Mesendoderm (in vitro differentiated cells): ENCODE data around the gene C1QTNF5.

ENCODE experiments used
- DNase-seq: peaks from one replicate; pipeline ENCODE4 v3.0.0; 2013
- H2AK5ac ChIP-seq: 2 replicates; pipeline ENCODE4 v1.6.1; 2013; ENCODE audit warnings: low read length, inconsistent platforms
- H2BK120ac ChIP-seq: 2 replicates; pipeline ENCODE4 v1.6.1; 2013; ENCODE audit warnings: low read depth, mild to moderate bottlenecking, low read length, moderate library complexity, mixed read lengths
- H2BK15ac ChIP-seq: replicated peaks from 2 replicates; pipeline ENCODE4 v1.6.1; 2013; ENCODE audit warnings: low read depth, mild to moderate bottlenecking, moderate library complexity
- H2BK5ac ChIP-seq: 2 replicates; pipeline ENCODE4 v1.6.1; 2013; ENCODE audit warnings: low read length, inconsistent platforms
- H3K18ac ChIP-seq: 2 replicates; pipeline ENCODE4 v1.6.1; 2013; ENCODE audit warnings: mild to moderate bottlenecking, low read length, mixed read lengths
- H3K23ac ChIP-seq: one replicate; pipeline ENCODE4 v1.6.1; 2013; ENCODE audit warnings: low read length
- H3K27ac ChIP-seq: 2 replicates; pipeline ENCODE4 v1.5.1; 2013; ENCODE audit warnings: low read depth, mild to moderate bottlenecking, inconsistent platforms, low read length, moderate library complexity
- H3K27me3 ChIP-seq: 2 replicates; pipeline ENCODE4 v1.6.1; 2013; ENCODE audit warnings: low read length, control low read depth, mild to moderate bottlenecking, inconsistent platforms; ENCODE audit not compliant: insufficient read depth, poor library complexity
- H3K36me3 ChIP-seq: 2 replicates; pipeline ENCODE4 v1.6.1; 2013; ENCODE audit warnings: low read length, inconsistent platforms; ENCODE audit not compliant: control insufficient read depth, insufficient read depth
- H3K4ac ChIP-seq: one replicate; pipeline ENCODE4 v1.6.1; 2013; ENCODE audit warnings: low read depth, mild to moderate bottlenecking, low read length, moderate library complexity
- H3K4me1 ChIP-seq: 2 replicates; pipeline ENCODE4 v1.6.1; 2013; ENCODE audit warnings: low read depth, low read length, inconsistent platforms; ENCODE audit not compliant: control insufficient read depth
- H3K4me2 ChIP-seq: 2 replicates; pipeline ENCODE4 v1.6.1; 2013; ENCODE audit warnings: low read length
- H3K4me3 ChIP-seq: 2 replicates; pipeline ENCODE4 v1.5.1; 2013; ENCODE audit warnings: mild to moderate bottlenecking, low read length
- H3K56ac ChIP-seq: one replicate; pipeline ENCODE4 v1.6.1; 2013; ENCODE audit warnings: low read length
- H3K79me1 ChIP-seq: 2 replicates; pipeline ENCODE4 v1.6.1; 2013; ENCODE audit warnings: low read length, inconsistent platforms
- H3K79me2 ChIP-seq: 2 replicates; pipeline ENCODE4 v1.6.1; 2013; ENCODE audit warnings: mild to moderate bottlenecking, low read length; ENCODE audit not compliant: control insufficient read depth, insufficient read depth
- H3K9ac ChIP-seq: 2 replicates; pipeline ENCODE4 v1.6.1; 2013; ENCODE audit warnings: low read length, inconsistent platforms
- H4K5ac ChIP-seq: one replicate; pipeline ENCODE4 v1.6.1; 2013; ENCODE audit warnings: low read length
- H4K8ac ChIP-seq: one replicate; pipeline ENCODE4 v1.6.1; 2013; ENCODE audit warnings: low read depth, mild to moderate bottlenecking, control low read depth, low read length, moderate library complexity
- WGBS: extraction: QIAGEN DNeasy Blood & Tissue Kit; methylation state at CpG from one replicate; pipeline ENCODE4 v1.1.7; 2013; ENCODE audit warnings: low lambda C conversion rate, missing lambda C conversion rate; ENCODE audit not compliant: insufficient coverage; ENCODE audit errors: extremely low coverage; 5-methylcytosine and 5-hydroxymethylcytosine counted together

The C1QTNF5 gene

DNA sequence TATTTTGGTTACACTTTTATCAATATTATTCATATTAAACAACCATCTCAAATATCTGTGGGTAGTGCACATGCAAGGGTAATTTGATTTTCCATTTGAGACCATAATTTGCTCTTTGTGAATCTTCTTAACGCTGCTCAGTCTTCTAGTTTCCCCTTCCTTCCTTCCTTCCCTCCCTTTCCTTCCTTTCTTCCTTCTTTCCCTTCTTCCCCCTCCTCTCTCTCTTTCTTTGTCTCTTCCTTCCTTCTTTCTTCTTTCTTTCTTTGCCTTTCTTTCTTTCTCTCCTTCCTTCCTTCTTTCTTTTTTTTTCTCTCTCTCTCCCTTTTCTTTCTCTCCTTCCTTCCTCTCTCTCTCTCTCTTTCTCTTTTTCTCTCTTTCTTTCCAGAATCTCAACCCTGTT is 10.4 kb downstream of the C1QTNF5 start:
- no peak for DNase-seq
- Histone ChIP-seq H2BK120ac (no peak overlapping the region), H4K8ac (no peak overlapping the region), H3K4ac (no peak overlapping the region), H3K4me1 (peaks cover 5% of the 10 kb centered on the region), H2AK5ac (no peak overlapping the region), H3K18ac (no peak overlapping the region), H3K9ac (no peak overlapping the region), H3K36me3 (no peaks in the 10 kb centered on the region), H3K27me3 (no peaks in the 10 kb centered on the region), H2BK15ac (no peak overlapping the region), H3K4me3 (no peak overlapping the region), H3K56ac (no peak overlapping the region), H3K27ac (no peak overlapping the region), H2BK5ac (no peak overlapping the region), H3K23ac (no peak overlapping the region), H3K79me2 (peaks cover 7% of the 10 kb centered on the region), H3K79me1 (peaks cover 7% of the 10 kb centered on the region), H4K5ac (no peak overlapping the region), H3K4me2 (no peak overlapping the region)
- no CpG with 5 or more reads among the region's 1 CpG for WGBS

DNA sequence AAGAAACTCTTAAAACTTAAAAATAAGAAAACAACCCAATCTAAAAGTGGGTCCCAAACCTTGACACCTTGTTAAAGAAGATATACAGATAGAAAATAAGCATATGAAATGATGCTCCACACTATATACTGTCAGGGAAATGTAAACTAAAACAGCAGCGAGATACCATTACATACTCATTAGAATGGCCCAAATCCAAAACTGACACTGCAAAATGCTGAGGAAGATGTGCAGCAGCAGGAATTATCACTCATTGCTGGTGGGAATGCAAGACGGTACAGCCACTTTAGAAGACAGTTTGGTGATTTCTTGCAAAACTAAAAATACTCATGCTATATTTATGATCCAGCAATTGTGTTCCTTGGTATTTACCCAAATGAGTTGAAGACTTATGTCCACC is 11.4 kb downstream of the C1QTNF5 start:
- Histone ChIP-seq H3K79me1 (no peaks in the 10 kb centered on the region), H2BK15ac (no peak overlapping the region), H3K4me2 (no peak overlapping the region), H3K56ac (no peak overlapping the region), H3K4me1 (peaks cover 2% of the 10 kb centered on the region), H4K5ac (no peak overlapping the region), H3K23ac (no peak overlapping the region), H3K27ac (no peak overlapping the region), H3K79me2 (no peaks in the 10 kb centered on the region), H3K9ac (no peak overlapping the region), H3K36me3 (no peaks in the 10 kb centered on the region), H3K18ac (no peak overlapping the region), H3K4me3 (no peak overlapping the region), H3K4ac (no peak overlapping the region), H2BK120ac (no peak overlapping the region), H3K27me3 (no peaks in the 10 kb centered on the region), H2BK5ac (no peak overlapping the region), H2AK5ac (no peak overlapping the region), H4K8ac (no peak overlapping the region)
- DNase-seq, result no peak
- no CpG with 5 or more reads among the region's 2 CpGs for WGBS

DNA sequence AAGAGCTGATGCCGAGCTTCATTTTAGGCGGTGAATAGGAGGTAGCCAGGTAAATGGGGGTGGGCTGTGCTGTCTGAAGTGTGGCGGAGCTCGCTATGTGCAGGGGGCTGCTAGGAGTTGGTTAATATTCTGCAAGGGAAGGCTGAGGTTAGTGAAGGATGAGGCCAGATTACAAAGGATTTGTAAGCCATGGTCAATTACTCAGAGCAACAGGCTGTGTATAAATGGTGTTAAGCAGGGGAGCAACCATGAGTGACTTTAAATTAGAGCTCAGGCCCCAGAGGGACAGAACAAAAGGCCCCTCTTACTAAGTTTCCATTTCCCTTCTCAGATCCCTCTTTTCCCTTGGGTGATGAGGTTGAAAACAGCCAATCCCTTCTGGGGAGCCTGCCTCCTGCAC is 16.5 kb downstream of the C1QTNF5 start:
- no peak overlapping the region for H2AK5ac ChIP-seq
- H3K27ac ChIP-seq, result no peak overlapping the region
- H4K8ac ChIP-seq, result no peak overlapping the region
- peaks cover 12% of the 10 kb centered on the region for H3K4me1 ChIP-seq
- H3K18ac ChIP-seq, result no peak overlapping the region
- H3K79me2 ChIP-seq, result no peaks in the 10 kb centered on the region
- H3K4ac ChIP-seq, result no peak overlapping the region
- DNase-seq, result no peak
- H3K23ac ChIP-seq, result no peak overlapping the region
- no peaks in the 10 kb centered on the region for H3K36me3 ChIP-seq
- no peak overlapping the region for H3K4me2 ChIP-seq
- H4K5ac ChIP-seq, result no peak overlapping the region
- no peaks in the 10 kb centered on the region for H3K79me1 ChIP-seq
- no peak overlapping the region for H2BK120ac ChIP-seq
- no peak overlapping the region for H2BK5ac ChIP-seq
- WGBS, result no CpG with 5 or more reads among the region's 4 CpGs
- no peak overlapping the region for H3K9ac ChIP-seq
- no peaks in the 10 kb centered on the region for H3K27me3 ChIP-seq
- H3K56ac ChIP-seq, result no peak overlapping the region
- H2BK15ac ChIP-seq, result no peak overlapping the region
- no peak overlapping the region for H3K4me3 ChIP-seq

DNA sequence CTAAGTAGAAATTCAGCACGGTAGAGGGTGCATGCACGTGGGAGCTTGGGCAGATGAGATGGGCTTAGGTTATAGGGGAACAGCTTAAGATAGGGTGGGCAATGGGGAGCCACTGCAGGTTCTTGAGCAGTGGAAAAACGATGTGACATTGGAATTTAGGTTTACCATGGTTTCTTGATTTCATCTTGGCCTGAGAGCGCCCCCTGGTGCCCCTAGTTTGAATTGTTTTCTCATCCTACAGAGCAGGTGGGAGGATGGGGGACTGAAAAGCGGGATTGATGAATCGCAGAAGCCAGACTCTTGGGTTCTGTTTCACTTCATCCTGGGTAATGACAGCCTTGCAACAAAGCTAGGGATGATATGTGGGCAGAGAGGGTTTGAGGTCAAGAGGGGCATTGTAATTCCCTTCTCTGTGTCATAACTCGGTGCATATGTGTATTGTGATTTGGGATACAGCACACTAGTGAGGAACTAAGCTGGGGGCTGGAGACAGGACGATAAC is 17.1 kb downstream of the C1QTNF5 start:
- Histone ChIP-seq H3K4me2 (no peak overlapping the region), H3K27me3 (no peaks in the 10 kb centered on the region), H3K4me3 (no peak overlapping the region), H2BK15ac (no peak overlapping the region), H3K56ac (no peak overlapping the region), H4K8ac (no peak overlapping the region), H3K4ac (no peak overlapping the region), H3K36me3 (no peaks in the 10 kb centered on the region), H3K4me1 (peaks cover 18% of the 10 kb centered on the region), H2AK5ac (no peak overlapping the region), H3K27ac (no peak overlapping the region), H2BK5ac (no peak overlapping the region), H4K5ac (peak overlapping the region; percentile 40), H2BK120ac (no peak overlapping the region), H3K79me2 (no peaks in the 10 kb centered on the region), H3K9ac (no peak overlapping the region), H3K79me1 (no peaks in the 10 kb centered on the region), H3K23ac (no peak overlapping the region), H3K18ac (no peak overlapping the region)
- peak; percentile 83 for DNase-seq
- no CpG with 5 or more reads among the region's 8 CpGs for WGBS

DNA sequence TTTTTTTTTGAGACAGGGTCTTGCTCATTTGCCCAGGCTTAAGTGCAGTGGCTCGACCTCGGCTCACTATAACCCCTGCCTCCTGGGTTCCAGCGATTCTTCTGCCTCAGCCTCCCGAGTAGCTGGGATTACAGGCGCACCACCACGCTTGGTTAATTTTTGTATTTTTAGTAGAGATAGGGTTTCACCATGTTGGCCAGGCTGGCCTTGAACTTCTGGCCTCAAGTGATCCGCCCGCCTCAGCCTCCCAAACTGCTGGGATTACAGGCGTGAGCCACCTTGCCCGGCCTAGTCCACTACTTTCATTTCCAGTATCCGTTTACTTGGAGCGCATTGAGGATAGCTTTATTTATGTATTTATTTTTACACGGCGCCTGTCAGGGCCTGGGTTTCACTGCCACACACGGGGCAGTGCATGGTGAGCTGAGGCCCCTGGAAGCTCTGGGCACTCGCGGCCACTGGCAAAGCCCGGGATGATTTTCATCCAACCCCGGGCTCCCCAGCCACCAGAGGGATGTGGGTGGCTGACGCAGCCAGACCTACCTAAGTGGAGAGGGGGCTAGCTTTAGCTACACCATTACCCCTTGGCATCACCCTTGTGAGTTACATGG is 17.7 kb downstream of the C1QTNF5 start:
- Histone ChIP-seq H3K18ac (no peak overlapping the region), H4K8ac (no peak overlapping the region), H3K27me3 (no peaks in the 10 kb centered on the region), H3K9ac (no peak overlapping the region), H3K79me1 (no peaks in the 10 kb centered on the region), H2BK120ac (no peak overlapping the region), H3K4ac (no peak overlapping the region), H2AK5ac (no peak overlapping the region), H3K36me3 (no peaks in the 10 kb centered on the region), H3K23ac (no peak overlapping the region), H2BK5ac (no peak overlapping the region), H3K4me1 (peaks cover 24% of the 10 kb centered on the region), H3K4me2 (no peak overlapping the region), H3K56ac (no peak overlapping the region), H2BK15ac (no peak overlapping the region), H3K27ac (no peak overlapping the region), H4K5ac (no peak overlapping the region), H3K4me3 (no peak overlapping the region), H3K79me2 (no peaks in the 10 kb centered on the region)
- WGBS, result no CpG with 5 or more reads among the region's 20 CpGs
- DNase-seq, result no peak

DNA sequence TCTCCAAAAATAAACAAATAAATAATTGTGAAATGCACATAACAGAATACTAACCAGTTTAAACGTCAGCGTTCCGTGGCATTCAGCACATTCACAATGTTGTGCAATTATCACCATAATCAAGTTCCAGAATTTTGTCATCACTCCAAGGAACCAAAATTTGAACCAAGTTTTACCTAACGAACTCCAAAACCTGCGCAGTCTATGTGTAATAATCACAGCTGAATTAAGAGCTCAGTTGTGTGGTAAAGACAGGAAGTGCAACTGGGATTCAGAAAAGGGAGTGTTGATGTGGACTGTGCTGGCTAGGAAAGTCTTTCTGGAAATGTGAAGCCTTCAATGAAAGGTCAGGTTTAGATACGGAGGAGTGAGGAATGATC is 18.3 kb downstream of the C1QTNF5 start:
- H3K23ac ChIP-seq, result no peak overlapping the region
- DNase-seq, result no peak
- H3K4me1 ChIP-seq, result peaks cover 30% of the 10 kb centered on the region

More for the DNA sequence above, 18.3 kb downstream of the C1QTNF5 start:
- H3K56ac ChIP-seq, result peak overlapping the region; percentile 28
- H3K4me2 ChIP-seq, result no peak overlapping the region
- peak overlapping the region; percentile 2 for H3K9ac ChIP-seq
- H3K36me3 ChIP-seq, result no peaks in the 10 kb centered on the region
- H2BK15ac ChIP-seq, result no peak overlapping the region
- no CpG with 5 or more reads among the region's 6 CpGs for WGBS
- peak overlapping the region; percentile 55 for H2AK5ac ChIP-seq
- no peak overlapping the region for H3K4ac ChIP-seq
- no peak overlapping the region for H3K18ac ChIP-seq
- H3K79me2 ChIP-seq, result no peaks in the 10 kb centered on the region
- no peaks in the 10 kb centered on the region for H3K79me1 ChIP-seq
- no peak overlapping the region for H3K4me3 ChIP-seq
- H4K8ac ChIP-seq, result no peak overlapping the region
- no peak overlapping the region for H2BK5ac ChIP-seq
- H4K5ac ChIP-seq, result peak overlapping the region; percentile 64
- no peak overlapping the region for H3K27ac ChIP-seq
- H3K27me3 ChIP-seq, result no peaks in the 10 kb centered on the region
- no peak overlapping the region for H2BK120ac ChIP-seq
